ENCODE results near the gene IP6K3.
A peak's percentile ranks its signal among the peaks of the same experiment; 100 is the strongest.

IP6K3 gene

DNA sequence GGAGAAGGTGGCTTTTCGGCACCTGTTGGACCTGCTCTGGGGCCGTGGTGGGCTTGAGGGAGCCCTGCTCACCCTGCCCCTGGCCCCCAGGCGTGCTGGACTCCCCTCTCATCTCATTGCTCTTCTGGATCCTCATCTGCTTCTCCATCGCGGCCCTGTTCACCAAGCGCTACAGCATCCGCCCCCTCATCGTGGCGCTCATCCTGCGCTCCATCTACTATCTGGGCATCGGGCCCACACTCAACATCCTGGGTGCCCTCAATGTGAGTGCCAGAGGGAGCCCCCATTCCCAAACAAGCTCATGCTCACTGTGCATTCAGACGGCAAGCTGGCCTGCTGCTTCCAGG is 57.6 kb downstream of the IP6K3 start:
- no peak for DNase-seq (ENCODE audit: low read depth)

DNA sequence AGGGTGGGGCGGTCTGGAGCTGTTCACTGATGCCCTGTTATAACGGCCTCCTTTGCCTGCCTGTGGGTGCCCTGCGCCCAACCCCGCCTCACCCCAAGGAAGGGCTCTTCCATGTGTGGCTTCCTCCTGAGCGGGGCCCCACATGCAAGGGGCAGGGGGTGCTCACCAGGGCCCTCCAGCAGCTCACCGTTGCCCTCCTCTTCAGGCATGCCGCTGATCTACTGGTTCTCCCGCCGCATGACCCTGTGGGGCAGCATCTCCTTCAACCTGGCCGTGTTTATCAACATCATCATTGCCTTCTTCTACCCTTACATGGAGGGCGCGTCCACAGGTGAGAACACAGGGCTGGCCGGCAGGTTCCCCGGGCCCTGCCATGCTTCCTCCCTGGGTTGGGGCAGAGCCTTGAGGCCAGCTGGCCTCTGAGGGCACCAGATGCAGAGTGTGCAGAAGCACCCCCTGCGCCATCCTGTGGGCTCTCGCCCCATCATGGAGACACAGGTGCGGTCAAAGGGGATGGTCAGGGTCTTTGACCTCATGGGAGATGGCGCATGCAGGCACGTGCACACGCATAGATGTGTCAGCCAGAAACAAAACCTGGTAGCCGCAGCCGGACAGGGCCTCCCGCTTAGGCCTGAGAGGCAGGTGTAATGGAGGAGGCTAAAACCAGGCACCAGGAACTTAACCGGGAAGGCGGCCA is 58.1 kb downstream of the IP6K3 start:
- no peak for DNase-seq (ENCODE audit: low read depth)

DNA sequence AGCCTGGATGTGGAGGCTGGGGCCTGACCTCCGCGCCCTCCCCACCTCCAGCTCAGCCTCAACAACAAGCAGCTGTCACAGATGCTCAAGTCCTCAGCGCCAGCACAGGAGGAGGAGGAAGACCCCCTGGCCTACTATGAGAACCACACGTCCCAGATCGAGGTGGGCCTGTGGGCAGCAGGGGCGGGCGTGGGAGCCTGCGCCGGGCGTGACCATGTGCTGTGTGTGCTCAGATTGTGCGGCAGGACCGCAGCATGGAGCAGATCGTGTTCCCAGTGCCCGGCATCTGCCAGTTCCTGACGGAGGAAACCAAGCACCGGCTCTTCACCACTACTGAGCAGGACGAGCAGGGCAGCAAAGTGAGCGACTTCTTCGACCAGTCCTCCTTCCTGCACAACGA is 58.7 kb downstream of the IP6K3 start:
- DNase-seq (ENCODE audit: low read depth), result no peak

DNA sequence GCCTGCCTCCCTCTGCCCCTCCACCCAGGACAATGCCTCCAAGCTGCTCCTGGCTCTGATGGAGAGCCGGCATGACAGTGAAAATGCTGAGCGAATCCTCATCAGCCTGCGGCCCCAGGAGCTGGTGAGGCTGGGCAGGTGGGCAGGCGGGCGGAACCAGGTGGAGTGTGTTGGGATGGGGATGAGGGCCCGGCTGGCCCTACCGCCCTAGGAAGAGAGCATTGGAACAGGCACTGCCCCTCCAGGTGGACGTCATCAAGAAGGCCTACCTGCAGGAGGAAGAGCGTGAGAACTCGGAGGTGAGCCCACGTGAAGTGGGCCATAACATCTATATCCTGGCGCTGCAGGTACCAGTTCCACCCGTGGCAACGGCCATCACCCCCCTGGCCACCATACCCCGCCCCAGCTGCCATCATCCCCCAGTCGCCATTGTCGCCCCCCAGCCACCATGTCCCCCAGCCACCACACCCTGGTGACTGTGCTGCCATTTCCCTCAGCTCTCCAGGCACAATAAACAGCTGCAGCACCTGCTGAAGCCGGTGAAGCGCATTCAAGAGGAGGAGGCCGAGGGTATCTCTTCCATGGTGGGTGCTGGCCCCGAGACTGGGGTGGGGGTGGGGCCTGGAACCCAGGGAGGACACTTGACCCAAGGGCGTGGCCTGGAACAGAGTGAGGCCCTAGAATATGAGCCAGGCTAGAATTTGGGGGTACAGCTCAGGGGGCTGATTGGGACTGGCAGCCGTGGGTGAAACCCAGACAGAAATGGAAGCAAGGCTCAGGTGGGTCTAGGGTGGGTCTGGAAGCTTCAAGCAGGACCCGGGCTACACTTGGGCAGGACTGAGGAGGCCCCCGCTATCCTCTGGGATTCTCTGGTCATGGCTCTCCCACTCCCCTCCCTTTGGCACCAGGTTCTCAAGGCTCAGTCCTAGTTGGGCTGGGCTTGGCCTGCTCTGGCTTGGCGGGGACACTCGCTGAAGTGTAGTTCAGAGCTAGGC is 59.4 kb downstream of the IP6K3 start:
- no peak for DNase-seq (ENCODE audit: low read depth)

DNA sequence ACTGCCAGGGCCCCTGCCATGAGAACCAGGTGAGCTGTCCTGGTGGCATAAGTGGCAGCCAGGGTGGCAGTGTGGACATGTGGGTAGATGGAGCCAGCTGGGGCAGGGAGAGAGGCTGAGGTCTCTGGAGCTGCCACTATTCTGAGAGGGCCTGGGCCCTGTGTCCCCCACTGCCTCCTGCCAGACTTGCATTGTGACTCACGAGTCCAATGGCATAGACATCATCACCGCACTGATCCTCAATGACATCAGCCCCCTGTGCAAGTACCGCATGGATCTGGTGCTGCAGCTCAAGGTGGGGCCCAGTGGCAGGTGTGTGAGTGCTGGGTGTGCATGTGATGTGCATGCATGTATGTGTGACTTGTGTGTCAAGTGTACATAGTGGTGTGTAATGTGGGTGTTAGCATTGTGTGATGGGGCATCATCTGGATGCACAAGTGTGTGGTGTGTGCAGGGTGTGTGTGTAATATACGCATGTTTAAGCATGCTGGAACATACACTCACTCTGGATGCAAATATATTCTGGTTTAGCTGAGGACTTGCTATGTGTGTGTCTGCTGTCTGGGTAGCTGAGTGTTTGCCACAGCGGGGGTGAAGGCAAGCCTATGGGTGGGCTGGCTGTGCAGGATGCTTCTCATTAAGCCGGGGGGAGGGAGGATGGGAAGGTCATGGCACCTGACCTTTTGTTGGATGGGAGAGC is 60.3 kb downstream of the IP6K3 start:
- DNase-seq (ENCODE audit: low read depth), result no peak

DNA sequence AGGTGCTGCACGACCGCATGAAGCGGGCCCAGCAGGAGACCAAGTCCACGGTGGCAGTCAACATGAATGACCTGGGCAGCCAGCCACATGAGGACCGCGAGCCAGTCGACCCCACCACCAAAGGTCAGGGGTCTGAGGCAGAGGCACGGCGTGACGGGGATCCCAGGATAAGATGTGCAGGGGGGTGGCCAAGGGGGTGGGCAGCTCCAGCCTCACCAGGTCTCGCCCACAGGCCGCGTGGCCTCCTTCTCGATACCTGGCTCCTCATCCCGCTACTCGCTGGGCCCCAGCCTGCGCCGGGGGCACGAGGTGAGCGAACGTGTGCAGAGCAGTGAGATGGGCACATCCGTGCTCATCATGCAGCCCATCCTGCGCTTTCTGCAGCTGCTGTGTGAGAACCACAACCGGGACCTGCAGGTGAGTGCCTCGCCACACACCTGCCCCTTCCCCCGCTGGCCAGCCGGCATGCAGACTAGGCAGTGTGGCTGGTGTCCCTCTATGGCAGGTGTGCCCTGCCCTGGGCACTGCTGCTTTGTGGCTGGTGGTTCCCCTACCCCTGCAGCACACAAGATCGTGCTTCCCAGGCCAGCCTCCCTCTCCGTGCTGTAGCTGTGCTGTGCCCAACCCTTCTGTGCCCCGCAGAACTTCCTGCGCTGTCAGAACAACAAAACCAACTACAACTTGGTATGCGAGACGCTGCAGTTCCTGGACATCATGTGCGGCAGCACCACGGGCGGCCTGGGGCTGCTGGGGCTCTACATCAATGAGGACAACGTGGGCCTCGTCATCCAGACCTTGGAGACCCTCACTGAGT is 61.1 kb downstream of the IP6K3 start:
- no peak for DNase-seq (ENCODE audit: low read depth)

DNA sequence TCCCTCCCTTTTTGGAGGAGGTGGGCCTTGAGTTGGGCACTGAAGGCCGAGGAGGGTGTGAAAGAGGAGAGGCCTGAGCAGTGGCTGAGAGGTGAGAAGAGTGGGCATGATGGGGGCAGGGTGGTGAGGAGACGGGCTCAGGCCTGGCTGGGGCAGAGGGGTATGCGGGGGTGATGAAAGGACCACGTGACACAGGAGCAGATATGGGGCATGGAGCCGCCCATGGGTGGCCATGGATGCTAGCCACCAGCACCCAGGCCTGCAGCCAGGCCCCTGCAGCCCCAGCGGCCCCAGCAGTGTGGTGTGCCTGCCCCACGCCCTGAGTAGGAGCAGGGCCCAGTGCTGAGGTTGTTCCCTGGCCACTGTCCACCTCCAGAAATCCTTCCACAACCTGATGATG is 61.7 kb downstream of the IP6K3 start:
- no peak for DNase-seq (ENCODE audit: low read depth)

DNA sequence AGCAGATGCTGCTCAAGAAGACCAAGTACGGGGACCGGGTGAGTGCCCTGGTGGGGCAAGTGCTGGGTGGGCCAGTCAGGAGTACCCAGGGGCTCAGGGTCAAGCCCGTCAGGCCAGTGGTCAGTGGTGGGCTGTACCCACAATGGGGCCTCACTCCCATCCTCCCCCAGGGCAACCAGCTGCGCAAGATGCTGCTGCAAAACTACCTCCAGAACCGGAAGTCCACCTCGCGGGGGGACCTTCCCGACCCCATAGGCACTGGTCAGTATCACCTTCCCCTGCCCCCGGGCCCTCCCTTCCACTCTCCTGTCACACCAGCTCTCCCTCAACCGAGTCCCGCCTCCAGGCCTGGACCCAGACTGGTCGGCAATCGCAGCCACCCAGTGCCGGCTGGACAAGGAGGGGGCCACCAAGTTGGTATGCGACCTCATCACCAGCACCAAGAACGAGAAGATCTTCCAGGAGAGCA is 62.2 kb downstream of the IP6K3 start:
- no peak for DNase-seq (ENCODE audit: low read depth)

DNA sequence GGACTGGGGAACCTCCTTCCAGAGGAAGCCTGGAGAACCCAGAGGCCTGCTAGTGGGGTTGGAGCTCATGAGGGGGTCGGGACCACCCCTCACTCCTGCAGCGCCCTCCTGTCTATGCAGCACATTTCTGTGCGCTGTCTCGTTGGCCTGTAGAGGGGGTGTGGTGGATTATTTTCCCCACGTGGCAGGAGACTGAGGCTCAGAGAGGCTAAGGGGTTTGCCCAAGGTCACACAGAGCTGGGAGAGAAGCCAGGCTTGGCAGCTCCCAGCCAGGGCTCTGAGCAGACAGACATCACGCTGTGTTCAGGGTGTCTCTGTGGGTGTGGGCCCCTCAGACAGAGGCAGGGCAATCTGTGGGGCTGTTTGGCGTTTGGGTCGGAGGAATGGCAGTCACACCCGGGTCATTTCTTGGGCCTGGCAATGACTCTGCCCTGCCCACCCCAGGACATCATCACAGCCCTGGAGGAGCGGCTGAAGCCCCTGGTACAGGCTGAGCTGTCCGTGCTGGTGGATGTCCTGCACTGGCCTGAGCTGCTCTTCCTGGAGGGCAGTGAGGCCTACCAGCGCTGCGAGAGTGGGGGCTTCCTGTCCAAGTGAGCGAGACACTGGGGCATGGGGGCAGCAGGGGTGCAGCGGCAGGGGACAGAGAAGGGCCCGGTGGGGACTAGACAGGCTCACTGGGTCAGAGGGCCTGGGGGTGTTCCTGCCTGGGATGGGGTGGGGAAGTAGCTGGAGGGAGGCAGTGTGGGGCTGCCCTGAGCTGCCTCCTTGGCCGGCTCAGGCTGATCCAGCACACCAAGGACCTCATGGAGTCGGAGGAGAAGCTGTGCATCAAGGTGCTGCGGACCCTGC is 62.9 kb downstream of the IP6K3 start:
- DNase-seq (ENCODE audit: low read depth), result no peak

DNA sequence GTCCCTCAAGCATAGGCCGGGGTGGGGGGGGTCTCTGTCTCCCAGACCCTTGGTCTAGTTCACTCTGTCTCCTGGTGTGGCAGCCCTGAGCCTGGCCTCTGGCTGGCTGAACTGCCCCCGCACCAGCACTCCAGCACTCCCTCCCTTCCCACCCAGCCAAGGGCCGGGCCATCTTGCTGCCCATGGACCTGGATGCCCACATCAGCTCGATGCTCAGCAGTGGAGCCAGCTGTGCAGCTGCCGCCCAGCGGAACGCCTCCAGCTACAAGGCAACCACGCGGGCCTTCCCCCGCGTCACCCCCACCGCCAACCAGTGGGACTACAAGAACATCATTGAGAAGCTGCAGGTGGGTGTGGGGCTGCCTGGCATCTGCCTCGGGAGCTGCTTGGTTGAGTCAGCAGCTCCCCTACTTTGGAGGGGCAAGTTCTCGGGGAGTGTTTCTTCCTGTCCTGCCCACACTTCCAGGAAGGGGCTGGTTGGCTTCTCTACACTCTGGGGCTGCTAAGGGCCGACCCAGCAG is 63.6 kb downstream of the IP6K3 start:
- DNase-seq (ENCODE audit: low read depth), result peak; percentile 23

DNA sequence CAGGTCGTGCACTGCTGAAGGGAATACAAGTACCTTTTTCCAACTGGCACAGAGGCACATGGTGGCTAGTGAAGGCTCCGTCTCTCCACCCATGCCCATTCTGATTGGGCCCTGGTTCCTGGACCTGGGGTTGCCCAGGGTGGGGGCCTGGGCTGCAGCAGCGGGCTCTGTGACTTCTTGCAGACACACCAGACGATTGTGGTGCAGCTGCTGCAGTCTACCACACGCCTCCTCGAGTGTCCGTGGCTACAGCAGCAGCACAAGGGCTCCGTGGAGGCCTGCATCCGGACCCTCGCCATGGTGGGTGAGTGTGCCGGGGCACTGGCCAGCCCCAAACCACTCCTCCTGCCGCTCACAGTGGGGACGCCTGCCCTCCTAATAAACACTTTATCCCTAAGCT is 64.4 kb downstream of the IP6K3 start:
- DNase-seq (ENCODE audit: low read depth), result no peak

DNA sequence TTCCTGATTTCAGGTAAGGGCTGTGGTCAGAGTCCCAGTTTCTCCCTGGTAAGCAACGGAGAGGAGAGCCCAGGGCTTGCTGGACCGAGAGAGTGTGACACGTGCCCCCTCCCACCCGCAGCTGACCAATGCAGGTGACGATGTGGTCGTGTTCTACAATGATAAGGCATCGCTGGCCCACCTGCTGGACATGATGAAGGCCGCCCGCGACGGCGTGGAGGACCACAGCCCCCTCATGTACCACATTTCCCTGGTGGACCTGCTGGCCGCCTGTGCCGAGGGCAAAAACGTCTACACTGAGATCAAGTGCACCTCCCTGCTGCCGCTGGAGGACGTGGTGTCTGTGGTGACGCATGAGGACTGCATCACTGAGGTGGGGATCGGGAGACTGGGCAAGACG is 66.9 kb downstream of the IP6K3 start:
- DNase-seq (ENCODE audit: low read depth), result no peak

DNA sequence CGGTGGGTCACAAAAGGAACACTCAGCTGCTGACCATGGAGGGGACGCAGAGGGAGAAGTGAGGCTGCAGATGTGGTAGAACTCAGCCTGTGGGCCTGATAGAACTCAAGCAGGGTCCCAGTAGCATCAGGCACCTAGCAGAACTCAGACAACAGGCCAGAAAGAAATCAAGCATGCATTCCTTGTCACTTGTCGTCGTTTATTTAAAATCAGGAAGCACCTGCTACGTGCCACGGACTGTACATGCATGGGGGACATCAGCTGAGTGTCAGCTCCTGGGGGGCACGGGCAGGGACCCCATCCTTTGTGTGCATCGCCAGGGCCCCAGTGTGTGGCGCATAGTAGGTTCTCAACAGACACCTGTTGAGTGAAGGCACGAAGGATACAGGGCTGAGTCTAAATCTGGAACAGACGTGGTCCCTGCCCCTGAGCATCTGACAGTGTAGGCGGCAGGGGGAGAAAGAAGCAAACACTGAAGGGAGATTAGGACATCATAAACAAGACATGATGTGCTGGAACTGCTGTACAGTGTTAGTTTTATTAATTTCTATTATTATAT is 67.7 kb downstream of the IP6K3 start:
- no peak for DNase-seq (ENCODE audit: low read depth)

DNA sequence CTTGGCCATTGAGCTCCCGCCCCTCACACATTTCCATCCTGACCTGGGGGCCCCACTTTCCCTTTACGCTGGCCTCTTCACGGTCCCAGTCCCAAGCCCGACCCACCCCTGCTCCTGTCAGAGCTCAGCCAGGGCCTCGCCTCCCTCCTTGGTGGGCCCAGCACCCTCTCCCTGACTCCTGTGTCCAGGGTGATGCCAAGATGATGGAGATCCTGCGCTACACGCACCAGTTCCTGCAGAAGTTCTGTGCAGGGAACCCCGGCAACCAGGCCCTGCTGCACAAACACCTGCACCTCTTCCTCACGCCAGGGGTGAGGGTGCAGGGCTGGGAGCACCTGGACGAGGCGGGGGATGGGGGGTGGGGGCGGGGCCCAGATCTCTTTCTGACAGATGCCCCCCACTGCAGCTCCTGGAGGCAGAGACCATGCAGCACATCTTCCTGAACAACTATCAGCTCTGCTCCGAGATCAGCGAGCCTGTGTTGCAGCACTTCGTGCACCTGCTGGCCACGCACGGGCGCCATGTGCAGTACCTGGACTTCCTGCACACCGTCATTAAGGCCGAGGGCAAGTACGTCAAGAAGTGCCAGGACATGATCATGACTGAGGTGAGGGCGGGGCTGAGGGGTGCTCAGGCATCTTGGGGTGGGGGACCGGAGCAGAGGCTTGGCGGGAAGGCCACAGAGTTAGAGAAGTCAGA is 68.3 kb downstream of the IP6K3 start:
- DNase-seq (ENCODE audit: low read depth), result no peak

DNA sequence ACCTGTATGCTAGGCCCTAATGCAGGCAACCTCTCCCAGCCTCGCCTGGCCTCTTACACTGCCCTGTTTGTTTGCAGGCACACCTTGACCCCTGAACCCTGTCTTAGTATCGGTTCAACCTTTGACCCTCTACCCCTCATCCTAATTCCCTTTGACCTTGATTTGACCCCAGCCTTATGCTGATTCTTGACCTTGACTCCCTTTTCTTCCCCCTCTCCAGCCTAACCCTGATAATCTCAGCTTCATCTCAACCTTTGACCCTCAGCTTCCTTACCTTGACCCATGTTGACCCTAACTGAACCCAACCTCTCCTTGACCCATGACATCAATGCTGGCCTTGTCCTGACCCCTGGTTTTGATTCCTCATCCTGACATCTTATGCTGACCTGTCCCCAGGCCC is 69.0 kb downstream of the IP6K3 start:
- DNase-seq (ENCODE audit: low read depth), result no peak

DNA sequence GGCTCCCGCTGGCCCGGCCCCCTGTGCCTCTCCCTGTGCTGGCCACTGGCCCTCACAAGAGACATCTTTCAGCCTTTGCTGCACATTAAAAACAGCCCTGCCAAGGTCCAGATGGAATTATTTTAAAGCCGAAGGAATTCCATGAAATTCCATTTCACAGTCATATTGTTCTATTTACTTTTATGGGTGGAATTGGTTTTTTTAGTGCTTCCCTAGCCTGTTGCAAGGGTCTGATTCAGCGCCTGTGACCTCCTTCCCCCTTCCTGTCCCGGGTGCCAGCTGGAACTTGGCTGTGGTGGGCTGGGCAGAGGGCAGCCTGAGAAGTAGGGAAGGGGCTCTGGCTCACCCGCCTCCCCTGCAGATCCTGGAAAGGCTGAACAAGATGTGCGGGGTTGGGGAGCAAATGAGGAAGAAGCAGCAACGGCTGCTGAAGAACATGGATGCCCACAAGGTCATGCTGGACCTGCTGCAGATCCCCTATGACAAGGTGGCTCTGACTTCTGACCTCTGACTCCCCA is 69.5 kb downstream of the IP6K3 start:
- no peak for DNase-seq (ENCODE audit: low read depth)

DNA sequence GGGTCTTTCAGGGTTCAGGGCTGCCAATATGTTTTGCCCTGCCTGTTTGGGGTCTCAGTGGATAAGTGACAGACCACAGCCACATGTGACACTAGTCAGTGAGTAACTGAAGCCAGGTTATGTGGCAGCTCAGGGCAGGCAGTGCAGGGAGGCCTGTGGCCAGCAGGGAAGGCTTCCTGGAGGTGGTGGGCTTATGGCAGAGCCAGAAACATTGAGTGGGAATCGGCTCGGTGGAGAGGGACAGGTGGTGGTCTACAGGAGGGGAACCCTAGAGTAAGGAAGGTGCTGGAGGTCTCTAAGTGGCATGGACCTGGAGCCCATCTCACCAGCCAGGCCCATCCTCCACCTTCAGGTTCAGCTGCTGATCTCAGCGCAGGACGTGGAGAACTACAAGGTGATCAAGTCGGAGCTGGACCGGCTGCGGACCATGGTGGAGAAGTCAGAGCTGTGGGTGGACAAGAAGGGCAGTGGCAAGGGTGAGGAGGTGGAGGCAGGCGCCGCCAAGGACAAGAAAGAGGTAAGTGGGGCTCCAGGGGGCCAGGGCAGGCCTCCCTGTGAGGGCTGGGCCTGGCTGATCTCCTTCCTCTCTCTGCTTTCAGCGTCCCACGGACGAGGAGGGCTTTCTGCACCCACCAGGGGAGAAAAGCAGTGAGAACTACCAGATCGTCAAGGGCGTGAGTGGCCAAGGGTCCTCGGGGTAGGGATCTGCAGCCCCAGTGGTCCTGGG is 70.1 kb downstream of the IP6K3 start:
- no peak for DNase-seq (ENCODE audit: low read depth)

DNA sequence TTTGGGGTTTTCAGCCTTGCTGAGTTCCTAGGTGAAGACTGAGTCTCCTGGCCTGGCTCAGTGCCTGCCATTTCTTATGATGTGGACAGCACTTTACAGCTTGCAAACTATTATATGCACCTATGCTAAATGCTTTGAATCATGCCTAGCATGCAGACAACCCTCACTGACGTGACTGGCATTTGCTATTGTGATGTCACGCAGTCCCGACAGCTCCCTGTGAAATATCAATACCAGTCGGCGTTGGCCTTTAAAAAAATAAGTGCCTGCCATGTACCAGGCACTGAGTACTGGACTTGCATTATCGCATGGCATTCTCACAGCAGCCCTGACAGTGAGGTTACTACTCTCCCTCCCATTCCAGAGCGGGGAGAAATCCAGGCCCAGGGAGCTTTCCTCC is 70.7 kb downstream of the IP6K3 start:
- DNase-seq (ENCODE audit: low read depth), result no peak

DNA sequence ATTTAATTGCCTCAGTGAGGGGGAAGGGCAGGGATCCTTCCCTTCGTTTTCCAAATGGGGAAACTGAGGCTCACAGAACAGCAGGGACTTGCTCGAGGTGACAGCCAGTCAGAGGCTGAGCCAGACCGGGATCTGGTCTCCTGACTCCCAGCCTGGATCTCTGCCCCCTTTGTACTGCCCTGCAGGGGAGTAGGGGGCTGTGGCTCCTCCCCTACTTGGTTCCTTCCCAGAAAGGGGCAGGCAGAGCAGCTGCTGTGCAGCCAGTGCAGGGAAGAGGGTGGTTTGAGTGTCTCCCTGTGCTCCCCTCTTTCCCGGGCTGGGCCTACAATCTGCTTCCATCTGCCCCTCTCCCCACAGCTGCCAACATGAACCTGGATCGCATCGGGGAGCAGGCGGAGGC is 72.9 kb downstream of the IP6K3 start:
- no peak for DNase-seq (ENCODE audit: low read depth)

Data from activated T-cell treated with anti-CD3 and anti-CD28 coated beads for 24 hours (primary cell).